HTERT RPE-1 (cell line): ENCODE results near the gene DHRS11.

Experiments used
- in situ Hi-C: fragments of 300-500 bp; cut with MboI; formaldehyde crosslinking; loops from 4 replicates; pipeline ENCODE4 v1.14.3; 2020; ENCODE audit warnings: low sequenced_read_pairs

Gene DHRS11

GRCh38 chr17:36647636-36648035, 56.0 kb downstream of the DHRS11 start:
- in situ Hi-C loops, result no loop called here

DNA sequence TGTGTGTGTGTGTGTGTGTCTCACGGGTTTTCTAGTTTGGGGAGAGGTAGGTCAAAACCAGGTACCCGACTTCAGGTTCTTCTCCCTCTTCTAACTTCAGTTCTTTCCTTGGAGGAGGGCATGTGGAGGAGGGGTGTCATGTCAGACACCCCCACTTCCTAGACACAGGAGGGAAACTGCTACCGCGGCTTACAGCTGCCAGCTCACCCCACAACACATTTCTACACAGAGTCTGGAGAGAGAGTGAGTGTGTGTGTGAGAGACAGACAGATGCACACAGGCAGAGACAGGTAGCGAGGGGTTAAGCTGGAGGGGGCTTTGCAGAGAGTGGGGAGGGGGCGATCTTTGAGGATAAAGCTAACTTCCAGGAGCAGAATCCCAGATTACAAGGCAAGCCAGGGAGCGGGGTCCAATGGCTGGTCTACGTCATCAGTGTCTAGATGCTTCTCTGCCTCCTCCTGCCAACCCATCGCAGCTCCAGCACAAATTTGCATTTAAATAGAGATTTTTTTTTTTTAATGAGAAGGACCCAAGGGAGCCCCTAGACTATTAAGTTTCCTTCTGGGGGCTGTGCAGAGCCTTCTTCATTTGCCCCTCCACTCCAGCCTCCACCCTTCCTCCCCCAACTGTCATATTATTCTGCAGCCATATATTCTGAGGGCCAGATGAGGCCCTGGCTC, 58.6 kb downstream of the DHRS11 start:
- in situ Hi-C loops, result no loop called here
